Activated naive CD8-positive, alpha-beta T cell (primary cell): ENCODE data around the gene ABCC5.

ENCODE experiments used
- H3K27ac Mint-ChIP-seq: one replicate; pipeline ENCODE4 v1.8.0; 2021; ENCODE audit warnings: mixed read lengths
- H3K27me3 Mint-ChIP-seq: one replicate; pipeline ENCODE4 v1.8.0; 2021; ENCODE audit warnings: mixed read lengths
- H3K36me3 Mint-ChIP-seq: one replicate; pipeline ENCODE4 v1.8.0; 2021; ENCODE audit warnings: mixed read lengths
- H3K4me1 Mint-ChIP-seq: one replicate; pipeline ENCODE4 v1.8.0; 2021; ENCODE audit warnings: low read depth, mixed read lengths
- H3K4me3 Mint-ChIP-seq: one replicate; pipeline ENCODE4 v1.8.0; 2021; ENCODE audit warnings: mild to moderate bottlenecking, mixed read lengths
- H3K9me3 Mint-ChIP-seq: one replicate; pipeline ENCODE4 v1.8.0; 2021; ENCODE audit warnings: low read depth, mixed read lengths

Gene ABCC5

GRCh38 chr3:183933160-183933559 lies 84.5 kb downstream of the ABCC5 start:
- H3K4me3 Mint-ChIP-seq = no peak overlapping the region

GRCh38 chr3:183931881-183932280 lies 85.8 kb downstream of the ABCC5 start:
- Mint-ChIP-seq H3K9me3 (no peaks in the 10 kb centered on the region), H3K36me3 (peaks cover 4% of the 10 kb centered on the region)

More at GRCh38 chr3:183933160-183933559, 84.5 kb downstream of the ABCC5 start:
- no peaks in the 10 kb centered on the region for H3K4me1 Mint-ChIP-seq
- H3K27me3 Mint-ChIP-seq = no peaks in the 10 kb centered on the region
- no peaks in the 10 kb centered on the region for H3K9me3 Mint-ChIP-seq
- H3K36me3 Mint-ChIP-seq = peaks cover 10% of the 10 kb centered on the region
- no peak overlapping the region for H3K27ac Mint-ChIP-seq

GRCh38 chr3:183930086-183930485 lies 87.6 kb downstream of the ABCC5 start:
- H3K4me1 Mint-ChIP-seq = no peaks in the 10 kb centered on the region
- H3K4me3 Mint-ChIP-seq = no peak overlapping the region
- H3K27ac Mint-ChIP-seq = no peak overlapping the region

More at GRCh38 chr3:183931881-183932280, 85.8 kb downstream of the ABCC5 start:
- Mint-ChIP-seq H3K27ac (no peak overlapping the region), H3K4me3 (no peak overlapping the region), H3K27me3 (no peaks in the 10 kb centered on the region), H3K4me1 (no peaks in the 10 kb centered on the region)

GRCh38 chr3:183927059-183927458 lies 90.6 kb downstream of the ABCC5 start:
- Mint-ChIP-seq H3K27me3 (no peaks in the 10 kb centered on the region), H3K36me3 (peaks cover 7% of the 10 kb centered on the region), H3K27ac (no peak overlapping the region), H3K9me3 (no peaks in the 10 kb centered on the region), H3K4me1 (no peaks in the 10 kb centered on the region), H3K4me3 (no peak overlapping the region)

More at GRCh38 chr3:183930086-183930485, 87.6 kb downstream of the ABCC5 start:
- Mint-ChIP-seq H3K9me3 (no peaks in the 10 kb centered on the region), H3K27me3 (no peaks in the 10 kb centered on the region), H3K36me3 (no peaks in the 10 kb centered on the region)

DNA sequence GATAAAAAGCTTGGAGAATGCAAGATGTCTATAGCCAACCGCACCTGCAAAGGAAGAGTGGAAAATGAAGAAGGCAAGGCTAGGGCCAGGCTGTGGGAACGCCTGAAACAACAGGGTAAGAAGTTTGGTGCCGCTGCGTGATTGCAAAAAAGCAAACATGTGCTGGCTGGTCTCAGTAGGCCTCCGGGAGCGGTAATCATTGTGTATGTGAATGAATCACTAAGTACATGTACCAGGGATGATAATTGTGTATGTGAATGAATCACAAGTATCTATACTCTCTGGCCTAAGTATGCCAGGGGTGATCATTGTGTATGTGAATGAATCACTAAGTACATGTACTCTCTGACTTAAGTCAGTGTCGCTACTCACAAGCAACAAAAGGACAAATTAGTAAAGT lies 92.7 kb downstream of the ABCC5 start:
- Mint-ChIP-seq H3K9me3 (no peaks in the 10 kb centered on the region), H3K36me3 (peaks cover 9% of the 10 kb centered on the region), H3K4me1 (no peaks in the 10 kb centered on the region), H3K27ac (no peak overlapping the region), H3K27me3 (no peaks in the 10 kb centered on the region), H3K4me3 (no peak overlapping the region)

DNA sequence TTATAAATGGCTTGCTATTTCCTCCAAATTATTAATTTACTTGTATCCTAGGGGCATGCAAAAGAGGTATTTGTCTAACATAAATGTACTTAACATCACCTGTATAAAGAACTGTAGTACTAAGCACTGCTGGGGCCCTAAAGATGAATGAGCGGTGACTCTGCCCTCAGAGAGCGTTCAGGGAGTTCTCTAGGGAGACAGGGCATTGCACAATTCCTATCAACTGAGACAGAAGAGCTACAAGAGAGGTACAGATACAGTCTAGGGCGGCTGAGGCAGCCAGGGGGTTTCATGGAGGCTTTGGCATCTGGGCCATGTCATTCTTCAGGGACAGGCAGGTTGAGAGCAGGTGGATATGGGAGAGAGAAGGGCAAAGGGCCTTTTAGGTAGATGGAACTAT lies 93.1 kb downstream of the ABCC5 start:
- Mint-ChIP-seq H3K4me1 (no peaks in the 10 kb centered on the region), H3K27ac (no peak overlapping the region), H3K36me3 (peaks cover 10% of the 10 kb centered on the region), H3K9me3 (no peaks in the 10 kb centered on the region), H3K4me3 (no peak overlapping the region), H3K27me3 (no peaks in the 10 kb centered on the region)

DNA sequence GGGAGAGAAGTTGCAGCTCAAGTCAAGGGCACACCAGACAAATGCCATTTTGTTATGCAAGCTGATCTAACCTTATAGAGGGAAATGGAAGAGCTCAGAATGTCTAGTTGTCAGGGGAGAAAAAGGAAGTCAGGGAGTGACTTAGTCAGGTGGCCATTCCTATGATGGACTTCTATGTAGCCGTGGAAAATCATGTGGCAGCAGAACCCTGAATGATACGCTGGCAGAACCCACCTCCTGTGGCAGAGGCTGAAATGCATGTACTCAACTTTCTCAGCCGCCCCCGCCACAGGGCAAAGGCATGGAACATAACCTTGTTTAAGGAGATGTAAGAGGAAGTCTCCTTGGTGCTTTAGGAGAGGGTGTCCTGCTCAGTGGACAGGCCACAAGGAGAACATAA lies 95.3 kb downstream of the ABCC5 start:
- H3K36me3 Mint-ChIP-seq = peaks cover 10% of the 10 kb centered on the region
- no peak overlapping the region for H3K27ac Mint-ChIP-seq
- no peaks in the 10 kb centered on the region for H3K9me3 Mint-ChIP-seq
- H3K27me3 Mint-ChIP-seq = no peaks in the 10 kb centered on the region
- H3K4me1 Mint-ChIP-seq = no peaks in the 10 kb centered on the region
- H3K4me3 Mint-ChIP-seq = no peak overlapping the region

DNA sequence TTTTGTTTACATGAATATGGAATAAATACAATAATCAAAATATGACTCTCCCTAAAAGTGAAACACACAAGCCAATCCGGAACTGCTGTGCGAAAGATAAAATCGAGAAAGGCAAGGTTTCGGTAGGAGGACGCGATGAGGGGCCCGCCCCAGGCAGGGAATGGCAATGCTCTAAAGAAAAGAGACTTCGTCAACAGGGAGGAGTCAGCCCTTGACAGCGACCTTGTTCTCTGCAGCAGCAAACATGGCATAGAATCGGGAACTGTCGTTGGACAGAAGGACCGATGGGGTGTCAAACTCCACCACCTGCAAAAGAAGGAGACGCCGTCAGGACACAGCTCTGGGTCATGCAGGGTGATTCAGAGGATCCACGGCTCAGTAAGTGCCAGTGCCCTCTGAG lies 96.6 kb downstream of the ABCC5 start:
- Mint-ChIP-seq H3K9me3 (no peaks in the 10 kb centered on the region), H3K4me1 (no peaks in the 10 kb centered on the region), H3K4me3 (no peak overlapping the region), H3K27me3 (no peaks in the 10 kb centered on the region), H3K36me3 (peaks cover 10% of the 10 kb centered on the region), H3K27ac (no peak overlapping the region)

GRCh38 chr3:183920416-183920815 lies 97.3 kb downstream of the ABCC5 start:
- no peaks in the 10 kb centered on the region for H3K27me3 Mint-ChIP-seq
- no peak overlapping the region for H3K27ac Mint-ChIP-seq
- H3K9me3 Mint-ChIP-seq = no peaks in the 10 kb centered on the region
- H3K4me3 Mint-ChIP-seq = no peak overlapping the region
- peaks cover 10% of the 10 kb centered on the region for H3K36me3 Mint-ChIP-seq
- H3K4me1 Mint-ChIP-seq = no peaks in the 10 kb centered on the region

GRCh38 chr3:183918178-183918577 lies 99.5 kb downstream of the ABCC5 start:
- H3K9me3 Mint-ChIP-seq = no peaks in the 10 kb centered on the region
- H3K4me1 Mint-ChIP-seq = no peaks in the 10 kb centered on the region
- H3K4me3 Mint-ChIP-seq = no peak overlapping the region
- H3K36me3 Mint-ChIP-seq = peaks cover 5% of the 10 kb centered on the region
- H3K27ac Mint-ChIP-seq = no peak overlapping the region
- H3K27me3 Mint-ChIP-seq = no peaks in the 10 kb centered on the region

DNA sequence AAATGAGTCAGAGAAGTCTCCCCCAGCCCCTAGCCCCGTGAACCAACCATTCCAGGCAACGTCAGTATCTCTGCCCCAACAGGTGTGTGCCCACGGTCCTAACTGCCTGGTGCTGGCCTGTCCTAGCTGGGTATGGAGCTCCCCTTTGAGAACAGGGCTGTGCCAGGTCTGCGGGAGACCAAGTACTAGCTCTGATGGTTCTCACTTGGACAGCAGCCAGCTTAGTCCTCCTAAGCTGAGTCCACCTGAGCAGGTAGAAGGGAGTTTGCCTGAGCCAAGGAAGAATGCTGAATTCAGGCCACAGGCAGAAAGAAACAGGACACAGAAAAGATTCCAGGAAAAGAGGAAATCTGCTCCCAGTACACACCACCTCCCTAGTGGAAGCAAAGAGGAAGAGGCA lies 99.9 kb downstream of the ABCC5 start:
- Mint-ChIP-seq H3K4me1 (no peaks in the 10 kb centered on the region), H3K36me3 (peaks cover 3% of the 10 kb centered on the region), H3K4me3 (no peak overlapping the region), H3K27ac (no peak overlapping the region), H3K27me3 (no peaks in the 10 kb centered on the region), H3K9me3 (no peaks in the 10 kb centered on the region)

- Mint-ChIP-seq H3K27me3 (no peaks in the 10 kb centered on the region), H3K4me1 (no peaks in the 10 kb centered on the region), H3K36me3 (peaks cover under 1% of the 10 kb centered on the region), H3K9me3 (no peaks in the 10 kb centered on the region), H3K27ac (no peak overlapping the region), H3K4me3 (no peak overlapping the region)
Observed at GRCh38 chr3:183914856-183915255, 102.8 kb downstream of the ABCC5 start.

- Mint-ChIP-seq H3K27me3 (no peaks in the 10 kb centered on the region), H3K4me3 (no peak overlapping the region), H3K9me3 (no peaks in the 10 kb centered on the region), H3K27ac (no peak overlapping the region), H3K4me1 (no peaks in the 10 kb centered on the region), H3K36me3 (no peaks in the 10 kb centered on the region)
Observed at GRCh38 chr3:183913580-183913920, 104.1 kb downstream of the ABCC5 start.

DNA sequence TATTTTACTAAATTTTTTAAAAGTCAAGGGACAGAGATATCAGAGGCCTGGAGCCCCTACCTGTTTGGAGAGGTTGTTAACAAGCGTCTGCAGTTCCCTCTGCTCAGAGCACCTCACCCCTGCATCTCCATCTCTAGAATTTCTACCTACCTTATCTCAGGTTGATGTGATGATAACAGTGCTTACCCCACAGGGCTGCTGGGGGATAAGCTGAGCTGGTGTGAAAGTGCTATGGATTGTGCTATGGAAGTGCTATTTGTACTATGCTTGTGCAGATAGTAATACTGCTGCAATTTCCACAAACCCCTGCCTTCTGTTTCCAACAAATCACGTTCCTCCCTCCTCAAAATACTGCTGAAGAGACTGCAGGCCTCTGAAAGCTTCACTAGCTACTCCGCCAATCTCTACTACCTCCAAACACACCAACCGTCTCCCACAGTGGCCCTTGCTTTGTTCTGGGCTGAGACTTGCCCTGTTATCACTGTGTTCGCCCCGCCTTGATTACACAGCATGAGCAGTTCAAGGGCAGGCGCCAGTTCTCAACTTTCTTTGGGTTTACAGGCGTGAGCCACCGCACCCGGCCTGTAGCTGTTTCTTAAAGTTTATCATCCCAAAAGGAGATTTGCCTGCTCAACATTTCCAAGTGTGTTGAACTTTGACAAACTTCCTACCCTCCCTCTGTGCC lies 104.6 kb downstream of the ABCC5 start:
- no peaks in the 10 kb centered on the region for H3K9me3 Mint-ChIP-seq
- H3K27me3 Mint-ChIP-seq = no peaks in the 10 kb centered on the region
- H3K4me3 Mint-ChIP-seq = no peak overlapping the region
- H3K4me1 Mint-ChIP-seq = no peaks in the 10 kb centered on the region
- H3K36me3 Mint-ChIP-seq = no peaks in the 10 kb centered on the region
- no peak overlapping the region for H3K27ac Mint-ChIP-seq

DNA sequence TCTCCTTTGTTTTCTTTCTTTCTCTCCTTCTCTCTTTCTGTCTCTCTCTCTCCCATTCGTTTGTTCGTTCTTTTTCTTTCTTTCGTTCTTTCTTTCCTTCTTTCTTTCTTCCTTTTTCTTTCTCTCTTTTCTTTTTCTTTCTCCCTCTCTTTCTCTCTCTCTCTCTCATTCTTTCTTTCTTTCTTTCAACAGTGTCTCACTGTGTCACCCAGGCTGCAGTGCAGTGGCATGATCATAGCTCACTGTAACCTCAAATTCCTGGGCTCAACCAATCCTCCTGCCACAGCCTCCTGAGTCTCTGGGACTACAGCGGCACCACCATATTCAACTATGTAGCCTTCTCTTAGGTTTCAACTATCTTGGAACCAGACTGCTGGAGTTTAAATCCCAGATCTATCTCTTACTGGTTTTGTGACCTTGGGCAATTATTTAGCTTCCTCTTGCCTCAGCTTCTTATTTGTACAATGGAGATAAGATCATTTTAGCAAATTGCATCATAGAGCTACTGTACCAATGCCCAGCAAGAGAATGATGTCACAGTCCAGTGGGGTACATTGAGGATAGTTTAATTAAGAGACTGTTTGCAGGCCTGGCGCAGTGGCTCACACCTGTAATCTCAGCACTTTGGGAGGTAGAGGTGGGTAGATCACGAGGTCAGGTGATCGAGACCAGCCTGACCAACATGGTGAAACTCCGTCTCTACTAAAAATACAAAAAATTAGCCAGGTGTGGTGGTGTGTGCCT lies 105.7 kb downstream of the ABCC5 start:
- H3K36me3 Mint-ChIP-seq = no peaks in the 10 kb centered on the region

DNA sequence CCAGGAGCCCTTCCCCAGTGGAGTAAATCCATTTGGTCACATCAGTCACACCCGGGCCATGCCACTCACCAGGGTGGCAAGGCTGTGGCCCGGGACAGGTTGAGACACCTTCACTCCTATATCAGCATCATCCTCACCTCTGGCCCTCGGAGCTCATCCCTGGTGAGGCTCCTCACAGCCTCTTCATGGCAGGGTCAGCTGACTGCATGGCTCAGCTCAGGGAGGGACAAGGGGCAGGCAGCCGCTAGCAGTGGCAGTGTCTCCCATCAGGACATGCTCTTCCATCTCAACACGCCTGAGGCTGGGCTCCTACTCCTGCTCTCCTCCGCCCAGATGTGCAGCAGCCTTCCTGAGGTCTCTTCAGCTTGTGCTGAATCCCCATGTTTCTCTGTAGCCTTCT lies 106.6 kb downstream of the ABCC5 start:
- no peak overlapping the region for H3K27ac Mint-ChIP-seq
- H3K4me1 Mint-ChIP-seq = no peaks in the 10 kb centered on the region
- no peak overlapping the region for H3K4me3 Mint-ChIP-seq
- H3K27me3 Mint-ChIP-seq = no peaks in the 10 kb centered on the region
- no peaks in the 10 kb centered on the region for H3K36me3 Mint-ChIP-seq
- no peaks in the 10 kb centered on the region for H3K9me3 Mint-ChIP-seq

More for the DNA sequence above, 105.7 kb downstream of the ABCC5 start:
- Mint-ChIP-seq H3K9me3 (no peaks in the 10 kb centered on the region), H3K27ac (no peak overlapping the region), H3K4me1 (no peaks in the 10 kb centered on the region), H3K27me3 (no peaks in the 10 kb centered on the region), H3K4me3 (no peak overlapping the region)
